Bronchial epithelial cell (primary cell): ENCODE data around the gene ATXN2. TPM values are rescaled to one million over a fixed set of nuclear protein-coding genes. Genes with fewer than 3 reads are reported as not detected.

ENCODE experiments used
- DNase-seq: peaks from one replicate; pipeline ENCODE4 v3.0.0-alpha.2; 2010; ENCODE audit warnings: low read depth
- FAIRE-seq: peaks from 2 replicates; lab custom pipeline; 2011; peaks lifted over from hg19 to GRCh38; lab: Jason Lieb, UNC
- H3K27me3 ChIP-seq: 2 replicates; pipeline ENCODE4 v1.5.1; 2011; ENCODE audit warnings: low read length; ENCODE audit not compliant: control insufficient read depth, insufficient read depth
- H3K36me3 ChIP-seq: 2 replicates; pipeline ENCODE4 v1.5.1; 2011; ENCODE audit warnings: low read length; ENCODE audit not compliant: control insufficient read depth, insufficient read depth
- H3K4me3 ChIP-seq: 2 replicates; pipeline ENCODE4 v1.5.1; 2011; ENCODE audit warnings: mild to moderate bottlenecking, low read depth, low read length, control low read depth
- CTCF ChIP-seq: IDR thresholded peaks from 2 replicates; pipeline ENCODE4 v1.5.1; 2011; ENCODE audit warnings: mild to moderate bottlenecking, moderate library complexity, low read length, control low read depth, inconsistent platforms; ENCODE audit not compliant: insufficient read depth, severe bottlenecking
- total RNA-seq: library from RNA; depleted of rRNA; stranded (reverse); fragments of >200 nt; gene quantifications from 2 replicates; pipeline ENCODE4 v1.2.1, GENCODE V29; 2014

The ATXN2 gene
- total RNA-seq, 1 donor from 2014 or later, result 8.7 TPM

- no peak for TF ChIP-seq CTCF
- Histone ChIP-seq H3K27me3 (no peaks in the 10 kb centered on the region), H3K36me3 (no peaks in the 10 kb centered on the region), H3K4me3 (no peak overlapping the region)
- no peak for FAIRE-seq
- no peak for DNase-seq
Observed at GRCh38 chr12:111581434-111582132, 17.5 kb downstream of the ATXN2 start.

GRCh38 chr12:111580737-111581136 lies 18.4 kb downstream of the ATXN2 start:
- H3K36me3 ChIP-seq, result no peaks in the 10 kb centered on the region
- TF ChIP-seq CTCF, result no peak
- FAIRE-seq (no peak), DNase-seq (no peak)
- H3K27me3 ChIP-seq, result no peaks in the 10 kb centered on the region
- H3K4me3 ChIP-seq, result no peak overlapping the region

GRCh38 chr12:111580119-111580425 lies 19.0 kb downstream of the ATXN2 start:
- Histone ChIP-seq H3K4me3 (no peak overlapping the region), H3K36me3 (no peaks in the 10 kb centered on the region), H3K27me3 (no peaks in the 10 kb centered on the region)
- TF ChIP-seq CTCF, result no peak
- FAIRE-seq (no peak), DNase-seq (no peak)

GRCh38 chr12:111578971-111579340 lies 20.2 kb downstream of the ATXN2 start:
- FAIRE-seq (no peak), DNase-seq (no peak)
- no peak for TF ChIP-seq CTCF
- H3K4me3 ChIP-seq, result no peak overlapping the region
- H3K27me3 ChIP-seq, result no peaks in the 10 kb centered on the region
- no peaks in the 10 kb centered on the region for H3K36me3 ChIP-seq

GRCh38 chr12:111578276-111578970 lies 20.7 kb downstream of the ATXN2 start:
- no peaks in the 10 kb centered on the region for H3K27me3 ChIP-seq
- no peak overlapping the region for H3K4me3 ChIP-seq
- FAIRE-seq (no peak), DNase-seq (peak; percentile 83)
- H3K36me3 ChIP-seq, result no peaks in the 10 kb centered on the region
- TF ChIP-seq CTCF, result no peak
